ENCODE data around the gene HGS. TPM values are rescaled to one million over a fixed set of nuclear protein-coding genes. Genes with fewer than 3 reads are reported as not detected.
A peak's percentile ranks its signal among the peaks of the same experiment; 100 is the strongest.

HGS gene
- total RNA-seq, 1 donor from 2014 or later: 27.7 TPM

DNA sequence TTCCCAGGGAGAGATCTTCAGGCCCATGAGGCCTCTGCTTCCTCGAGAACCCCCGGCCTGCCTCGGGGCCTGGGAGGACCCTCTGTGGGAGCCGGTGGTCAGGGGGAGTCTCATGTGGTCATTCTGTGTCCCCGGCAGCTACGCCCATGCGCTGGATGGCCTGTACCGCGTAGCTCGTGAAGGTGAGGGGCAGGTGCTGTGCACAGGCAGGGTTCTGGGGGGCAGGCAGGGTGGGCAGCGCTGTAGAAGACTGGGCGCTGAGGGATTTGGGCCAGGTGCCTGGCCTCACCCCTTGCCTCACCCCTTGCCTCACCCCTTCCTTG, 32.8 kb downstream of the HGS start:
- H3K36me3 ChIP-seq (ENCODE audit: control insufficient read depth in 3 of 3, insufficient read depth in 3 of 3, low read length in 3 of 3): peaks cover 0 to 2% (median 0%) of the 10 kb centered on the region in 3 donors

GRCh38 chr17:81717049-81717765, 33.4 kb downstream of the HGS start:
- no peak overlapping the region for H3K9ac ChIP-seq (ENCODE audit: low read depth in 1 of 3, low read length in 3 of 3)
- no peak overlapping the region for H3K4me3 ChIP-seq (ENCODE audit: low read length in 3 of 3)
- peaks cover 10 to 25% (median 16%) of the 10 kb centered on the region in 3 donors for H3K4me1 ChIP-seq (ENCODE audit: control insufficient read depth in 3 of 3, insufficient read depth in 3 of 3, low read length in 3 of 3)
- peaks cover 0 to 2% (median 0%) of the 10 kb centered on the region in 3 donors for H3K36me3 ChIP-seq (ENCODE audit: control insufficient read depth in 3 of 3, insufficient read depth in 3 of 3, low read length in 3 of 3)
- H3K9me3 ChIP-seq (ENCODE audit: control insufficient read depth in 3 of 3, low read length in 3 of 3): no peaks in the 10 kb centered on the region
- H3K27me3 ChIP-seq (ENCODE audit: control insufficient read depth in 3 of 3, insufficient read depth in 3 of 3, low read length in 3 of 3): no peaks in the 10 kb centered on the region
- no peak overlapping the region for H3K27ac ChIP-seq (ENCODE audit: low read depth, low read length)

More for the DNA sequence above, 32.8 kb downstream of the HGS start:
- no peaks in the 10 kb centered on the region for H3K27me3 ChIP-seq (ENCODE audit: control insufficient read depth in 3 of 3, insufficient read depth in 3 of 3, low read length in 3 of 3)
- H3K9ac ChIP-seq (ENCODE audit: low read depth in 1 of 3, low read length in 3 of 3): no peak overlapping the region
- H3K4me1 ChIP-seq (ENCODE audit: control insufficient read depth in 3 of 3, insufficient read depth in 3 of 3, low read length in 3 of 3): peaks cover 9 to 19% (median 12%) of the 10 kb centered on the region in 3 donors
- H3K9me3 ChIP-seq (ENCODE audit: control insufficient read depth in 3 of 3, low read length in 3 of 3): no peaks in the 10 kb centered on the region
- H3K4me3 ChIP-seq (ENCODE audit: low read length in 3 of 3): no peak overlapping the region
- no peak overlapping the region for H3K27ac ChIP-seq (ENCODE audit: low read depth, low read length)

DNA sequence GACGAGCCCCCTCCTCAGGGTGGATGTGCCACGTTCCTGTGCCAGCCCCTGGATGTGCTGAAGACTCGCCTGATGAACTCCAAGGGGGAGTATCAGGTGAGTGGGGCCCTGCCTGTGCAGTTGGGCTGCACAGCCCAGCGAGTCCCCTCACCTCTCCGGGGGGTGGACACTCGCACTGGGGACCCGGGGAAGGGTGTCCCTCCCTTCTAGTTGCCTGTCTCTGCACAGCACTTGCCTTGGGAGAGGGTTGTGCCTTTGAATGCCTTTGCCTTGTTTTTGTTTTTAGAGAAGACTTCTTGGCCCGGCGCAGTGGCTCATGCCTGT, 33.9 kb downstream of the HGS start:
- Histone ChIP-seq H3K4me1 (ENCODE audit: control insufficient read depth in 3 of 3, insufficient read depth in 3 of 3, low read length in 3 of 3) (peaks cover 10 to 24% (median 16%) of the 10 kb centered on the region in 3 donors), H3K9ac (ENCODE audit: low read depth in 1 of 3, low read length in 3 of 3) (no peak overlapping the region), H3K4me3 (ENCODE audit: low read length in 3 of 3) (no peak overlapping the region), H3K36me3 (ENCODE audit: control insufficient read depth in 3 of 3, insufficient read depth in 3 of 3, low read length in 3 of 3) (peaks cover 0 to 2% (median 0%) of the 10 kb centered on the region in 3 donors), H3K27ac (ENCODE audit: low read depth, low read length) (no peak overlapping the region), H3K27me3 (ENCODE audit: control insufficient read depth in 3 of 3, insufficient read depth in 3 of 3, low read length in 3 of 3) (no peaks in the 10 kb centered on the region), H3K9me3 (ENCODE audit: control insufficient read depth in 3 of 3, low read length in 3 of 3) (no peaks in the 10 kb centered on the region)

DNA sequence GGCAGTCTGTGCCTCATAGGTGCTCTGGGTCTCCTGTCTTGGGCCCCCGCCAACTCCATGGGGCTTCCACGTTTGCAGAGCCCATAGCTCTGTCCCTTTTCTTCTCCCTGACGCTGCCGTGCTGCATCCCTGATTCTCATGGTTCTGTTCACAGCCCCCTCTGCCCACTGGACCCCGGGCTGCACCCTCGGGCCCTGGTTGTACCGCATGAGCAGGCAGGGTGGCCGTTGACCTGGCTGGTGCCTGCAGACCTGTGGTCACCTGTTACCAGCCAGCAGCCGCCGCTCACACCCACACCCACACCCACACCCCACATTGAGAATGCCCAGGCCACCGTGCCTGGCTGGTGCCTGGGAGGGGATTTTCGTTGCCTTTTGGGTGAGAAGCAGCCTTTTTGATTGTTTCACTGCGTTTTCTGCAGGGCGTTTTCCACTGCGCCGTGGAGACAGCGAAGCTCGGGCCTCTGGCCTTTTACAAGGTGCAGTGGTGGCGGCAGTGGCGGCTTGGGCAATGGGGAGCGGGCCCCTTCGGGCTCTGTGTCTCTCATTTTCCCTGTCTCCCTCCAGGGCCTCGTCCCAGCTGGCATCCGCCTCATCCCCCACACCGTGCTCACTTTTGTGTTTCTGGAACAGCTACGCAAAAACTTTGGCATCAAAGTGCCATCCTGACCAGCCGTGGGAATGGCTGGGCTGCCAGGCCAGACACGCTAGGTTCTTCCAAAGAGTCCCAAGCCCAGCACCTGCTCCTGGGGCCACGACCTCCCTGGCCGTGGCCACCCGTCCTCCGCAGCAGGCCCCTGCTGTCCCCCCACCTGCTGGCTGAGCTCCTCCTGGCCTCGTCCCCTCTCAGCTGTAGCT, 35.8 kb downstream of the HGS start:
- no peak overlapping the region for H3K9ac ChIP-seq (ENCODE audit: low read depth in 1 of 3, low read length in 3 of 3)

GRCh38 chr17:81720267-81721071, 36.7 kb downstream of the HGS start:
- Histone ChIP-seq H3K4me1 (ENCODE audit: control insufficient read depth in 3 of 3, insufficient read depth in 3 of 3, low read length in 3 of 3) (peaks cover 4 to 21% (median 15%) of the 10 kb centered on the region in 3 donors), H3K27ac (ENCODE audit: low read depth, low read length) (no peak overlapping the region), H3K27me3 (ENCODE audit: control insufficient read depth in 3 of 3, insufficient read depth in 3 of 3, low read length in 3 of 3) (peaks cover 0 to 6% (median 0%) of the 10 kb centered on the region in 3 donors), H3K9ac (ENCODE audit: low read depth in 1 of 3, low read length in 3 of 3) (no peak overlapping the region), H3K9me3 (ENCODE audit: control insufficient read depth in 3 of 3, low read length in 3 of 3) (no peaks in the 10 kb centered on the region), H3K36me3 (ENCODE audit: control insufficient read depth in 3 of 3, insufficient read depth in 3 of 3, low read length in 3 of 3) (no peaks in the 10 kb centered on the region), H3K4me3 (ENCODE audit: low read length in 3 of 3) (no peak overlapping the region)

More for the DNA sequence above, 35.8 kb downstream of the HGS start:
- Histone ChIP-seq H3K27ac (ENCODE audit: low read depth, low read length) (no peak overlapping the region), H3K36me3 (ENCODE audit: control insufficient read depth in 3 of 3, insufficient read depth in 3 of 3, low read length in 3 of 3) (peaks cover 0 to 2% (median 0%) of the 10 kb centered on the region in 3 donors), H3K9me3 (ENCODE audit: control insufficient read depth in 3 of 3, low read length in 3 of 3) (no peaks in the 10 kb centered on the region), H3K4me3 (ENCODE audit: low read length in 3 of 3) (no peak overlapping the region), H3K27me3 (ENCODE audit: control insufficient read depth in 3 of 3, insufficient read depth in 3 of 3, low read length in 3 of 3) (peaks cover 0 to 6% (median 0%) of the 10 kb centered on the region in 3 donors), H3K4me1 (ENCODE audit: control insufficient read depth in 3 of 3, insufficient read depth in 3 of 3, low read length in 3 of 3) (peaks cover 4 to 21% (median 15%) of the 10 kb centered on the region in 3 donors)

DNA sequence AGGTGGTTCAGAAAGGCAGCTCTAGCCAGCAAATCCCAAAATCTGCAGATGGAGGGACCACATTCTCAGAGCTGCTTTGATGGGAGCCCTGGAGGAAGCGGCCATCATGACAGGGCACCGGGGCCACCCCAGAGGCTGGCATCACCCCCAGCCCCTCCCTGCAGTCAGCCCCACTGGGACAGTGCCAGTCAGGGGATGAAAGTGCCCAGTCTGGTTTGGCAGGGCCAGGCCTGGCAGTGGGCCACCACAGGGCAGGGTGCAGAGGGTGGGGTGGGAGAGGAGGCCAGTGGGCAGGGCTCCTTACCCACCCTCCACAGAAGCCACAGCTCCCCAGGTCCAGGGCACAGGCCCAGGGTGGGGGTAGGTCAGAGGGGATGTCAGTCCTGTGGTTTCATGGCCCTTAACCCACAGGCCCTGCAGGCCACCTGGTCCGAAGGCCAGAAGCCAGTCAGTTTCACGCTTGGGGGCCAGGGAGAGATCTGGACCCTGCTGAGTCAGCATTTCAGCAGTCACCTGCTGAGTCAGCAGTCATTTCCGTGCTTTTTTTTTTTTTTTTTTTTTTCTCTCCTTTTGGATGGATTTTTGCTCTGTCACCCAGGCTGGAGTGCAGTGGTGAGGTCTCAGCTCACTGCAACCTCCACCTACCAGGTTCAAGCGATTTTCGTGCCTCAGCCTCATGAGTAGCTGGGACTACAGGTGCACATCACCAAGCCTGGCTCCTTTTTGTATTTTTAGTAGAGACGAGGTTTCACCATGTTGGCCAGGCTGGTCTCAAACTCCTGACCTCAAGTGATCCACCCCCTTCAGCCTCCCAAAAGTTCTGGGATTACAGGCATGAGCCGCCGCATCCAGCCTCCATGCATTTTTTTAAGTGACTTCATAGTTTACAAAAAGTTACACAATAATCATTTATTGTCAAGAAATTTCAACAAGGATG, 38.6 kb downstream of the HGS start:
- no peaks in the 10 kb centered on the region for H3K36me3 ChIP-seq (ENCODE audit: control insufficient read depth in 3 of 3, insufficient read depth in 3 of 3, low read length in 3 of 3)
- H3K9ac ChIP-seq (ENCODE audit: low read depth in 1 of 3, low read length in 3 of 3): peak overlapping the region in 1 of 3 donors; percentile 25
- no peak overlapping the region for H3K4me3 ChIP-seq (ENCODE audit: low read length in 3 of 3)
- H3K9me3 ChIP-seq (ENCODE audit: control insufficient read depth in 3 of 3, low read length in 3 of 3): no peaks in the 10 kb centered on the region
- H3K27ac ChIP-seq (ENCODE audit: low read depth, low read length): no peak overlapping the region
- peaks cover 0 to 10% (median 4%) of the 10 kb centered on the region in 3 donors for H3K27me3 ChIP-seq (ENCODE audit: control insufficient read depth in 3 of 3, insufficient read depth in 3 of 3, low read length in 3 of 3)
- H3K4me1 ChIP-seq (ENCODE audit: control insufficient read depth in 3 of 3, insufficient read depth in 3 of 3, low read length in 3 of 3): peaks cover 4 to 21% (median 15%) of the 10 kb centered on the region in 3 donors

GRCh38 chr17:81723651-81724209, 39.9 kb downstream of the HGS start:
- Histone ChIP-seq H3K36me3 (ENCODE audit: control insufficient read depth in 3 of 3, insufficient read depth in 3 of 3, low read length in 3 of 3) (no peaks in the 10 kb centered on the region), H3K4me3 (ENCODE audit: low read length in 3 of 3) (no peak overlapping the region), H3K9me3 (ENCODE audit: control insufficient read depth in 3 of 3, low read length in 3 of 3) (no peaks in the 10 kb centered on the region), H3K9ac (ENCODE audit: low read depth in 1 of 3, low read length in 3 of 3) (no peak overlapping the region), H3K27ac (ENCODE audit: low read depth, low read length) (no peak overlapping the region), H3K4me1 (ENCODE audit: control insufficient read depth in 3 of 3, insufficient read depth in 3 of 3, low read length in 3 of 3) (peaks cover 4 to 21% (median 15%) of the 10 kb centered on the region in 3 donors), H3K27me3 (ENCODE audit: control insufficient read depth in 3 of 3, insufficient read depth in 3 of 3, low read length in 3 of 3) (peaks cover 0 to 10% (median 4%) of the 10 kb centered on the region in 3 donors)

DNA sequence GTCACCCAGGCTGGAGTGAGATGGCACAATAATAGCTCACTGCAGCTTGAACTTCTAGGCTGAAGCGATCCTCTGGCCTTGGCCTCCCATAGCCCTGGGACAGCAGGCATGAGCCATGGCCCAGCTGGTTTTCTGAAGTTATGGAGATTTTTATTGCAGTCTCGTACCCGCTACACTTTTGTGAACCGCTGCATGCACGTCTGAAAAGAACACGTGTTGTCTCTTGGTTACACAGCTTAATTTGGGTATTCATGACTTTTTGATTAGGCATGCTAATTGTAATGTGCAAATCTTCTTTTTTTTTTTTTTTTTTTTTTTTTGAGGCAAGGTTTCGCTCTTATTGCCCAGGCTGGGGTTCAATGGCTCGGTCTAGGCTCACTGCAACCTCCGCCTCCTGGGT, 41.6 kb downstream of the HGS start:
- Histone ChIP-seq H3K9ac (ENCODE audit: low read depth in 1 of 3, low read length in 3 of 3) (no peak overlapping the region), H3K9me3 (ENCODE audit: control insufficient read depth in 3 of 3, low read length in 3 of 3) (no peaks in the 10 kb centered on the region), H3K27me3 (ENCODE audit: control insufficient read depth in 3 of 3, insufficient read depth in 3 of 3, low read length in 3 of 3) (peaks cover 0 to 14% (median 4%) of the 10 kb centered on the region in 3 donors), H3K4me3 (ENCODE audit: low read length in 3 of 3) (no peak overlapping the region), H3K36me3 (ENCODE audit: control insufficient read depth in 3 of 3, insufficient read depth in 3 of 3, low read length in 3 of 3) (no peaks in the 10 kb centered on the region), H3K4me1 (ENCODE audit: control insufficient read depth in 3 of 3, insufficient read depth in 3 of 3, low read length in 3 of 3) (peaks cover 4 to 21% (median 15%) of the 10 kb centered on the region in 3 donors), H3K27ac (ENCODE audit: low read depth, low read length) (no peak overlapping the region)

GRCh38 chr17:81726004-81726403, 42.2 kb downstream of the HGS start:
- H3K36me3 ChIP-seq (ENCODE audit: control insufficient read depth in 3 of 3, insufficient read depth in 3 of 3, low read length in 3 of 3): no peaks in the 10 kb centered on the region
- peaks cover 4 to 21% (median 15%) of the 10 kb centered on the region in 3 donors for H3K4me1 ChIP-seq (ENCODE audit: control insufficient read depth in 3 of 3, insufficient read depth in 3 of 3, low read length in 3 of 3)
- no peak overlapping the region for H3K27ac ChIP-seq (ENCODE audit: low read depth, low read length)
- no peak overlapping the region for H3K9ac ChIP-seq (ENCODE audit: low read depth in 1 of 3, low read length in 3 of 3)
- H3K9me3 ChIP-seq (ENCODE audit: control insufficient read depth in 3 of 3, low read length in 3 of 3): no peaks in the 10 kb centered on the region
- H3K27me3 ChIP-seq (ENCODE audit: control insufficient read depth in 3 of 3, insufficient read depth in 3 of 3, low read length in 3 of 3): peaks cover 1 to 20% (median 4%) of the 10 kb centered on the region in 3 donors
- H3K4me3 ChIP-seq (ENCODE audit: low read length in 3 of 3): no peak overlapping the region

All from skeletal muscle tissue (tissue), 4 donors.